Measurements from ENCODE around the gene UCHL1.
"Not testable (repeated sequence)": the region's sequence is repeated elsewhere in the genome, so short reads cannot be mapped to it uniquely, and the experiment has no call there.

The UCHL1 gene

GRCh38 chr4:41290479-41290878 lies 33.8 kb downstream of the UCHL1 start:
- no peak for DNase-seq (ENCODE audit: low spot score)

GRCh38 chr4:41294445-41295062 lies 37.8 kb downstream of the UCHL1 start:
- no peak for DNase-seq (ENCODE audit: low spot score)

GRCh38 chr4:41296995-41297394 lies 40.3 kb downstream of the UCHL1 start:
- no peak for DNase-seq (ENCODE audit: low spot score)

- DNase-seq (ENCODE audit: low spot score), result no peak
Measured at GRCh38 chr4:41297832-41298231, 41.1 kb downstream of the UCHL1 start.

DNA sequence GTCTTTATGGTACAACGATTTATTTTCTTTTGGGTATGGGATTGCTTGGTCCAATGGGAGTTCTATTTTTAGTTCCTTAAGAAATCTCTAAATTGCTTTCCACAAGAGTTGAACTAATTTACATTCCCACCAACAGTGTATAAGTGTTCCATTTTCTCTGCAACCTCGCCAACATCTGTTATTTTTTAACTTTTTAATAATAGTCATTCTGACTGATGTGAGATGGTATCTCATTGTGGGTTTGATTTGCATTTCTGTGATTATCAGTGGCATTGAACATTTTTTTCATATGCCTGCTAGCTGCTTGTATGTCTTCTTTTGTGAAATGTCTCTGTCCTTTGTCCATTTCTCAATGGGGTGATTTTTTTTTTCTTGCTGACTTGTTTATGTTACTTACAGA lies 42.8 kb downstream of the UCHL1 start:
- peak; percentile 51 for DNase-seq (ENCODE audit: low spot score)

DNA sequence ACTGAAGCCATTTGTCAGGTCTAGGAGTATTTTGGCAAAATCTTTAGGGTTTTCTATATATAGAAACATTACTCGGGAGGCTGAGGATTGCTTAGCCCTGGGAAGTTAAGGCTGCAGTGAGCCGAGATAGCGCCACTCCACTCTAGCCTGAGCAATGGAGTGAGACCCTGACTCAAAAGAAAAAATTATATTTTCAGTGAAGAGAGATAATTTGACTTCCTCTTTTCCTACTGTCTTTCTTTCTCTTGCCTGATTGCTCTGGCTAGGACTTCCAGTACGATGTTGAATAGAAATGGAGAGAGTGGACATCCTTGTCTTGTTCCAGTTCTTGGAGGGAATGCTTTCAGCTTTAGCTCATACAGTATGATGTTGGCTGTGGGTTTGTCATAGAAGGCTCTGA lies 44.4 kb downstream of the UCHL1 start:
- no peak for DNase-seq (ENCODE audit: low spot score)

DNA sequence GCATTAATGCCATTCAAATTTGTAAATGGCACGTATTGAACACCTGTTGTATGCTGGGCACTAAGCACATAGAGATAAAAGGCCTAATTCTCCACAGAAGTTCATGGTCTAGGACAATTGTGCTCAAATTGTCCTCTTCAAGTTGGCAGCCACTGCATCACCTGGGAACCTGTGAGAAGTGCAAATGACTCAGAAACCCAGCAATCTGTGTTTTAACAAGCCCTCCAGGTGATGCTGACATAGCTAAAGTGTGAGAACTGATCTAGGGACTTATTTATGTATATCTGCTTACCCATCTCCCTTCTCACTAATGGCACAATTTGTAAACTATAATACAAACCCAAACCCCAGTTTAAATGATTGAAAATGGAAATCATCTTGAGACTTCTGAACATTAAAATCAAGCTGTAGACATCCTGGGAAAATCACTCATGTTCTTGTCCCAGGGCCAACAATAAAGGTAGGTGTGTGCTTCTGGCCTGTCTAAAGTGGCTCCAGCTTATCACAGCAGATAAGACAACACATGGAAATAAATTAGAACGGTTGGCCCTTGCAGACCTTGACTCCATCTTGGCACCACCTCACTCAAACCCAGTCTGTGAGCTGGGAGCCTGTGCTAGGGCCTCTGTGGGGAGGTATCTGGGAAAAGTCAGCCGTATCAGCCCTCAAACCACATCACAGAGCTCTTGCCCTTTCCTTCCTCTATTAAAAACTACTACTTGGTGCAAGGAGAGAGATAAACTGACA lies 46.8 kb downstream of the UCHL1 start:
- no peak for DNase-seq (ENCODE audit: low spot score)

DNA sequence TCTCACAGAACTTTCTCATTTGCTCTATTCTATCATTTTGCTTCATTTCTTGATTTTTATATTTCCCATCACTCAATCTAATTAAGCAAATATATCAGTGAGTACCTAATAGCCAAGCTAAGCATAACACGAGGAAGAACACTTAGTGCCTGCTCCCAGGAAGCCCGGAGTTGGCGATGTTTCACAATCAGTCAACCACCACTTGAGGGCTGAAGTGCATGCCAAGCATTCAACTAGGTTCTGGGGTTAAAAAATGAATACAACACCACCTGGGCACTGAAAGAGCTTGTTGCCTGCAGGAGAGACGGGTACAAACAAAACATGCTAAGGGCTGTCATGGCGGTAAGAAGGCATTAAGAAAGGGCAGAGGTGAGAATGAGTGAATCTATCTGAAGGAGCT lies 47.5 kb downstream of the UCHL1 start:
- no peak for DNase-seq (ENCODE audit: low spot score)

DNA sequence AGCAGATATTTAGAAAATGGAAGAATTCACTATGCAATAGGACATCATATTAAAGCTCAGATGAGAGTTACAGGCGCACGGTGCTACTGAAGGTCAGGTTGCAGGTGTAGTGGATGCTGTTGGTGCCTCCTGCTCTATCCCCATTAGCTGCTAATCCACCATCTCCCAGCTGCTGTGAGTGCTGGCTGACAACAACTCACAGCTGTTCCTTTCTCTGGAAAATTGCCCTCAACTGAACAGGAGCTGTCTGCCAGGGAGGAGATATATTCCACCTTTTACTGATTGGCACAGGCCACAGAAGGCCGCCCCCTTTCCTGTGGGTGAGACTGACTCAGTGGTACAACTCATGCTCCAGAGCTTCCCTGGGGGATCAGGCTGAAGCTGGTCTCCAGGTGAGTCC lies 48.7 kb downstream of the UCHL1 start:
- peak; percentile 20 for DNase-seq (ENCODE audit: low spot score)

GRCh38 chr4:41307638-41308037 lies 50.9 kb downstream of the UCHL1 start:
- DNase-seq (ENCODE audit: low spot score), result peak; percentile 17

GRCh38 chr4:41308398-41308797 lies 51.7 kb downstream of the UCHL1 start:
- DNase-seq (ENCODE audit: low spot score), result no peak

DNA sequence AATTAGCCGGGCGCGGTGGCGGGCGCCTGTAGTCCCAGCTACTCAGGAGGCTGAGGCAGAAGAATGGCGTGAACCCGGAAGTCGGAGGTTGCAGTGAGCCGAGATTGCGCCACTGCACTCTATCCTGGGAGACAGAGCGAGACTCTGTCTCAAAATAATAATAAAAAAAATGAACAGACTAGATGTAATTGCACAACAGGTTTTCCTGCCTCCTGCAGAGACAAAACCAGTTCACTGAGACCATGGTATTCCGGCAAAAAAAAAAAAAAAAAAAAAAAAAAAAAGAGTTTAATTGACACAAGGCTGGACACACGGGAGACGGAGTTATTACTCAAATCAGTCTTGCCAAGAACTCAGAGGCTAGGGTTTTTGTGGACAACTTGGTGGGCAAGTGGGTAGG lies 58.7 kb downstream of the UCHL1 start:
- not testable (repeated sequence) for DNase-seq (ENCODE audit: low spot score)

GRCh38 chr4:41315862-41316261 lies 59.1 kb downstream of the UCHL1 start:
- DNase-seq (ENCODE audit: low spot score), result no peak
